A673 (cell line): ENCODE data around the gene FARP2. TPM values are rescaled to one million over a fixed set of nuclear protein-coding genes. Genes with fewer than 3 reads are reported as not detected.

Experiments used
- BruUV-seq: library from RNA; stranded (reverse); fragments of 400-500 nt; replicated peaks from 2 replicates; lab custom pipeline; 2021; lab: Mats Ljungman, UMichigan
- CTCF ChIA-PET: fragments of 300-600 bp; sonication (Branson Sonifier 250); formaldehyde crosslinking; loops from one replicate; lab custom pipeline; 2022; ENCODE audit warnings: antibody characterized with exemption; lab: Charles Lee
- POLR2A ChIA-PET: fragments of 300-600 bp; sonication (Branson Sonifier 250); formaldehyde crosslinking; loops from one replicate; lab custom pipeline; 2022; ENCODE audit warnings: antibody characterized with exemption; ENCODE audit not compliant: low non-redundant PET; lab: Charles Lee
- DNase-seq: peaks from one replicate; pipeline ENCODE4 v3.0.0-alpha.2; 2015; ENCODE audit warnings: low spot score
- H3K27ac ChIP-seq: fragments of 200-600 bp; sonication (generic); 2 replicates; pipeline ENCODE4 v1.5.1; 2016; ENCODE audit warnings: mixed run types, low read depth, mild to moderate bottlenecking, mixed read lengths, antibody characterized with exemption, low read length; ENCODE audit not compliant: poor library complexity, severe bottlenecking
- H3K27me3 ChIP-seq: fragments of 200-600 bp; sonication (generic); replicated peaks from 2 replicates; pipeline ENCODE4 v1.6.1; 2017; ENCODE audit warnings: mixed run types, low read depth, mild to moderate bottlenecking, mixed read lengths, antibody characterized with exemption, low read length; ENCODE audit not compliant: insufficient read depth, poor library complexity
- H3K36me3 ChIP-seq: fragments of 200-600 bp; sonication (generic); 2 replicates; pipeline ENCODE4 v1.6.1; 2016; ENCODE audit warnings: mixed run types, mild to moderate bottlenecking, mixed read lengths, antibody characterized with exemption, low read length; ENCODE audit not compliant: insufficient read depth, poor library complexity, severe bottlenecking
- H3K4me1 ChIP-seq: fragments of 200-600 bp; sonication (generic); 2 replicates; pipeline ENCODE4 v1.6.1; 2017; ENCODE audit warnings: mixed run types, mild to moderate bottlenecking, mixed read lengths, antibody characterized with exemption, low read length; ENCODE audit not compliant: insufficient read depth, poor library complexity, severe bottlenecking
- H3K4me3 ChIP-seq: fragments of 200-600 bp; sonication (generic); 2 replicates; pipeline ENCODE4 v1.5.1; 2016; ENCODE audit warnings: low read depth, mixed run types, mild to moderate bottlenecking, mixed read lengths, low read length; ENCODE audit not compliant: poor library complexity, severe bottlenecking
- H3K9me3 ChIP-seq: fragments of 200-600 bp; sonication (generic); 2 replicates; pipeline ENCODE4 v1.6.1; 2016; ENCODE audit warnings: mixed run types, low read depth, mild to moderate bottlenecking, mixed read lengths, antibody characterized with exemption, low read length; ENCODE audit not compliant: poor library complexity, severe bottlenecking
- EZH2 ChIP-seq: fragments of 200-600 bp; sonication (generic); IDR thresholded peaks from 2 replicates; pipeline ENCODE4 v1.6.1; 2017; ENCODE audit warnings: borderline replicate concordance, low read depth, mild to moderate bottlenecking, mixed read lengths, antibody characterized with exemption, low read length; ENCODE audit not compliant: poor library complexity, severe bottlenecking
- intact Hi-C: fragments of 100-400 bp; cut with micrococcal nuclease; formaldehyde crosslinking; loops from one replicate; pipeline ENCODE4 v1.10.0; 2022; ENCODE audit not compliant: unreplicated experiment
- total RNA-seq: library from RNA; stranded (reverse); gene quantifications from 2 replicates; pipeline ENCODE4 v1.2.3, GENCODE V29; 2021
- TF ChIP-seq, protein P1 (sequence below): fragments of 300-800, 200-600 bp; sonication (generic); conservative IDR thresholded peaks from 2 replicates; pipeline ENCODE4 v1.5.1; 2017; ENCODE audit warnings: low read depth, mild to moderate bottlenecking, antibody characterized with exemption, low read length, moderate library complexity, mixed read lengths

FARP2 gene
- total RNA-seq, 1 experiment from 2014 or later, result 53.3 TPM

DNA sequence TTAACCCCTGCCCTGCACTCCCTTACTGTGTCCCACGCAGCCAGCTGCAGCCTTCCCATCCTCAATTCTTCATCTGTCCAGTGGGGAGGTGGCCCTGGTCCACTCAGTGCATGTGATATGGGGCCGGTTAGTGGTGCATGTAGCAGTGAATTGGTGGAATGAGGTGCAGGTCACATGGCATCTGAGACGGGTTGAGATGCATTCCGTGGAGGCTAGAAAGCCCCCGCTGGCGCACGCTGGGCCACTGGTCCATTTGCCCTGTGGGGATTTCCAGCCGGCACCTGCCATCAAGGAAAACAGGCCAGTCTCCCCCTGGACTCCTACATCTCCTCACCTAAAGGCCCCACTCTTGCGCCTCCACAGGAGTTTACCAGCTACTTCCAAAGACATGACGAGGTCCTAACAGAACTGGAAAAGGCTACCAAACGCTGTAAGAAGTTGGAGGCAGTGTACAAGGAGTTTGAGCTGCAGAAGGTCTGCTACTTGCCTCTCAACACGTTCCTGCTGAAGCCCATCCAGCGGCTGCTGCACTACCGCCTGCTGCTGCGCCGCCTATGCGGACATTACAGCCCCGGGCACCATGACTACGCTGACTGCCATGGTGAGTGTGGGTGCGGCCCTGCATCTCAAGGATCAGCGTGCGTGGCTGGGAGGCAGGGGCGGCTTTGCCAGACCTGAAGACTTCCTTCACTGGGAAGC, 111.8 kb downstream of the FARP2 start:
- POLR2A ChIA-PET, result no interaction called here
- BruUV-seq, result no TSS peak

DNA sequence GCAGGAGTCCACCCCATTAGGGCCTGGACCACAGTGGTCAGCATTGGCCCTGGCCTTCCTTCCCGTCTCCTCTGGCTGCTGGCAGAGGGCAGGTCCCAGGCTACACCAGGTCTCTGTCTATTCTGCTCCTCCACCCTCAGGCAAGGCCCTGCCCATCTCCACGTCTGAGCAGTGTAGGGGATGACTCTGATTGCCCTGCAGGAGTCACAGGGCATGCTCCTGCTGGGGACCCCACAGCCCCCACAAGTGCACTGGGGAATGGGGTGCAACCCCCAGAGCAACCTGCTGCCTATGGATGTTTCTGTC, 112.3 kb downstream of the FARP2 start:
- TF ChIP-seq, protein P1, sequence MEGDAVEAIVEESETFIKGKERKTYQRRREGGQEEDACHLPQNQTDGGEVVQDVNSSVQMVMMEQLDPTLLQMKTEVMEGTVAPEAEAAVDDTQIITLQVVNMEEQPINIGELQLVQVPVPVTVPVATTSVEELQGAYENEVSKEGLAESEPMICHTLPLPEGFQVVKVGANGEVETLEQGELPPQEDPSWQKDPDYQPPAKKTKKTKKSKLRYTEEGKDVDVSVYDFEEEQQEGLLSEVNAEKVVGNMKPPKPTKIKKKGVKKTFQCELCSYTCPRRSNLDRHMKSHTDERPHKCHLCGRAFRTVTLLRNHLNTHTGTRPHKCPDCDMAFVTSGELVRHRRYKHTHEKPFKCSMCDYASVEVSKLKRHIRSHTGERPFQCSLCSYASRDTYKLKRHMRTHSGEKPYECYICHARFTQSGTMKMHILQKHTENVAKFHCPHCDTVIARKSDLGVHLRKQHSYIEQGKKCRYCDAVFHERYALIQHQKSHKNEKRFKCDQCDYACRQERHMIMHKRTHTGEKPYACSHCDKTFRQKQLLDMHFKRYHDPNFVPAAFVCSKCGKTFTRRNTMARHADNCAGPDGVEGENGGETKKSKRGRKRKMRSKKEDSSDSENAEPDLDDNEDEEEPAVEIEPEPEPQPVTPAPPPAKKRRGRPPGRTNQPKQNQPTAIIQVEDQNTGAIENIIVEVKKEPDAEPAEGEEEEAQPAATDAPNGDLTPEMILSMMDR, result no peak
- TF ChIP-seq EZH2, result no peak
- ChIA-PET CTCF (no interaction called here), POLR2A (no interaction called here)
- intact Hi-C loops, result no loop called here
- DNase-seq, result no peak
- no TSS peak for BruUV-seq
- Histone ChIP-seq H3K27ac (no peak overlapping the region), H3K4me1 (no peaks in the 10 kb centered on the region), H3K36me3 (no peaks in the 10 kb centered on the region), H3K27me3 (no peaks in the 10 kb centered on the region), H3K9me3 (no peaks in the 10 kb centered on the region), H3K4me3 (no peak overlapping the region)

More for the DNA sequence above, 111.8 kb downstream of the FARP2 start:
- no peak overlapping the region for H3K4me3 ChIP-seq
- no peak for DNase-seq
- CTCF ChIA-PET, result no interaction called here
- no peak for TF ChIP-seq EZH2
- TF ChIP-seq, protein P1, result no peak
- no peaks in the 10 kb centered on the region for H3K4me1 ChIP-seq
- no peaks in the 10 kb centered on the region for H3K36me3 ChIP-seq
- H3K27ac ChIP-seq, result no peak overlapping the region
- no peaks in the 10 kb centered on the region for H3K9me3 ChIP-seq
- intact Hi-C loops, result no loop called here
- no peaks in the 10 kb centered on the region for H3K27me3 ChIP-seq

DNA sequence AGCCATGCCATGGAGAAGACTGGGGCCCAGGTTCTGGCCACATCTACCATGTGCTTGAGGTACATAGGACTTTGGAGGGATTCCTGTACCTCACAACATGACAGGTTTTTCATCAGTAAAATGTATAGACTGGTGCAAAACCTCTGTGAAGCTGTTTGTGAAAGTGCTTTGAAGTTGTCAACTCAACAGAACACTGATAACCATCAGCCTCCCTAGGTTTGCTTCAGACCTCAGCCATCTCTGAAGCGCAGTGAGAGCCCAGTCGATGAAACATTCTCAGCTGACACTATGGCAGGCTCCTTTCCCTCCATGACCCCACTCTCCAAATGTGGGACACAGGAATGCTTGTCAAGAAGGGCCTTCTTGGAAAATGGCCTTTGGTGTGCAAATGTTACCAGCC, 113.7 kb downstream of the FARP2 start:
- no peak for DNase-seq
- Histone ChIP-seq H3K4me1 (no peaks in the 10 kb centered on the region), H3K9me3 (no peaks in the 10 kb centered on the region), H3K4me3 (no peak overlapping the region), H3K27ac (no peak overlapping the region), H3K36me3 (no peaks in the 10 kb centered on the region), H3K27me3 (no peaks in the 10 kb centered on the region)
- TF ChIP-seq, protein P1, result no peak
- no peak for TF ChIP-seq EZH2
- no TSS peak for BruUV-seq
- CTCF ChIA-PET, result no interaction called here
- intact Hi-C loops, result no loop called here
- POLR2A ChIA-PET, result no interaction called here
